HepG2 (cell line): ENCODE data around the gene FMC1. TPM values are rescaled to one million over a fixed set of nuclear protein-coding genes. Genes with fewer than 3 reads are reported as not detected.

ENCODE experiments used
- IKZF1 ChIP-seq: fragments of 450-650 bp; IDR thresholded peaks from 2 replicates; pipeline ENCODE4 v1.7.1; 2016
- ISL2 ChIP-seq: sonication (generic); formaldehyde crosslinking; IDR thresholded peaks from 2 replicates; pipeline ENCODE4 v1.5.0; 2020; ENCODE audit warnings: missing genetic modification reagents
- KAT7 ChIP-seq: IDR thresholded peaks from 2 replicates; pipeline ENCODE4 v1.6.1; 2018; ENCODE audit warnings: borderline replicate concordance, missing compliant biosample characterization
- NR2F6 ChIP-seq, 2 experiments: IDR thresholded peaks; 2 replicates each; pipeline ENCODE4 v1.6.1; 2016; ENCODE audit warnings: antibody characterized with exemption in 1 of 2, mild to moderate bottlenecking in 1 of 2
- SAP130 ChIP-seq: IDR thresholded peaks from 2 replicates; pipeline ENCODE4 v1.6.1; 2016; ENCODE audit warnings: low read depth
- SMYD3 ChIP-seq: sonication (generic); formaldehyde crosslinking; IDR thresholded peaks from 2 replicates; pipeline ENCODE4 v1.8.1; 2023; ENCODE audit warnings: mild to moderate bottlenecking, missing genetic modification reagents
- YEATS4 ChIP-seq: sonication (generic); formaldehyde crosslinking; IDR thresholded peaks from 2 replicates; pipeline ENCODE4 v1.4.0; 2020; ENCODE audit warnings: missing genetic modification reagents, borderline replicate concordance
- ZMAT3 ChIP-seq: sonication (generic); formaldehyde crosslinking; conservative IDR thresholded peaks from 2 replicates; pipeline ENCODE4 v1.7.0; 2021; ENCODE audit warnings: missing genetic modification reagents
- ZNF20 ChIP-seq: sonication (generic); formaldehyde crosslinking; IDR thresholded peaks from 2 replicates; pipeline ENCODE4 v1.4.0; 2020; ENCODE audit warnings: mild to moderate bottlenecking, moderate library complexity, missing genetic modification reagents
- ZNF256 ChIP-seq: sonication (generic); formaldehyde crosslinking; conservative IDR thresholded peaks from 2 replicates; pipeline ENCODE4 v1.4.0; 2020; ENCODE audit warnings: missing genetic modification reagents
- ZNF296 ChIP-seq: sonication (generic); formaldehyde crosslinking; conservative IDR thresholded peaks from 2 replicates; pipeline ENCODE4 v1.5.0; 2020; ENCODE audit warnings: mild to moderate bottlenecking, missing genetic modification reagents
- ZNF34 ChIP-seq: sonication (generic); formaldehyde crosslinking; IDR thresholded peaks from 2 replicates; pipeline ENCODE4 v1.4.0; 2020; ENCODE audit warnings: mild to moderate bottlenecking, missing genetic modification reagents, borderline replicate concordance
- ZNF768 ChIP-seq: sonication (generic); formaldehyde crosslinking; IDR thresholded peaks from 2 replicates; pipeline ENCODE4 v1.4.0; 2020; ENCODE audit warnings: missing genetic modification reagents
- polyA plus RNA-seq, 8 experiments: library from polyadenylated mRNA; depleted of rRNA in 3 of 8; stranded (reverse) in 7 of 8; unstranded in 1 of 8; fragments of >200 nt; fragmentation: Illumina TruSeq in 4 of 8; extraction: Trizol in 4 of 8; gene quantifications; 2 replicates each; pipeline versions ENCODE4 v1.2.1 to v1.2.3, GENCODE V29; 2011 to 2016; ENCODE audit warnings: low read depth in 4 of 8, missing spikeins in 1 of 8, mixed read lengths in 1 of 8; ENCODE audit not compliant: insufficient read depth in 1 of 8
- total RNA-seq, 5 experiments: library from RNA; depleted of rRNA; stranded (reverse); fragments of >200 nt; fragmentation: Illumina TruSeq; extraction: Trizol; gene quantifications; 2 replicates each; pipeline ENCODE4 v1.2.3, GENCODE V29; 2016; ENCODE audit warnings: low read depth in 1 of 5
- TF ChIP-seq, protein P1 (sequence below), 2 experiments: IDR thresholded peaks; 2 replicates each; pipeline ENCODE4 v1.6.1; 2011 to 2012; ENCODE audit warnings: low read length in 2 of 2, borderline replicate concordance in 1 of 2, low read depth in 1 of 2, mild to moderate bottlenecking in 1 of 2, moderate library complexity in 1 of 2
- TF ChIP-seq, protein P2 (sequence below): sonication (generic); formaldehyde crosslinking; IDR thresholded peaks from 2 replicates; pipeline ENCODE4 v1.4.0; 2020; ENCODE audit warnings: mild to moderate bottlenecking, low read depth, missing genetic modification reagents
- TF ChIP-seq, protein P3 (sequence below): sonication (generic); formaldehyde crosslinking; IDR thresholded peaks from 2 replicates; pipeline ENCODE4 v1.4.0; 2020; ENCODE audit warnings: missing genetic modification reagents, borderline replicate concordance
- TF ChIP-seq, protein P4 (sequence below): sonication (generic); formaldehyde crosslinking; IDR thresholded peaks from 2 replicates; pipeline ENCODE4 v1.8.0; 2022; ENCODE audit warnings: mild to moderate bottlenecking, missing genetic modification reagents

FMC1 gene
- total and polyA plus RNA-seq, 2 of the 13 experiments (the other 11 are each of a cell fraction or from before 2014, with no cell fraction given) = 39.2 to 50.7 TPM

DNA sequence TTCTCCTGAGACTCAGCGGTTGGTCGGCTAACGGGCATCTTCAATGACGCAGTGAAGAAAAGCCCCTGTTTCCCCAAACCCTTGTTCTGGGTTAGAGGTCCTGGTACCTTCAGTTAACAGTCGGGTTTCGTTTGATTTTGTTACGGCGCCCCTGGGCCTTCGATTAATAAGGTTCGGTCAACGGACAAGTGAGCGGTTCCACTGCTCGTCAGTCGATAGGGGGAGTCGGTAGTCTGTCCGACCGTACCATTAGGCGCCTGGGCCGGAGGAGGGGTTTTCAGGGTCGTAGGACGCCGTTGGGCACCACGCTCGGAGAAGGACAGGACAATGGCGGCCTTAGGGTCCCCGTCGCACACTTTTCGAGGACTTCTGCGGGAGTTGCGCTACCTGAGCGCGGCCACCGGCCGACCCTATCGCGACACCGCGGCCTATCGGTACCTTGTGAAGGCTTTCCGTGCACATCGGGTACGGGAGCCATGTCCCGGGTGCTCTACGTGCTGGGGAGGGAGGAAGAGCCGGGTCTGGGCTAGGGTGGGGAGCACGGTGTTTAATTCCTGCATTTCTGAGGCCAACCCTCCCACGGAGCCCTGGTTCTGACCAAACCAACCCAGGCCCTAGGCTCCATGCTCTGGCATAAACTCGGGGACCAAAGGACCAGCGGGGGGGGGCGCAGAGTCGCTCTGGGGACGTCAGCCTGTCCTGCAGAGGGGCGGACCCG lies at the start of gene FMC1 (continued):
- TF ChIP-seq, protein P1, sequence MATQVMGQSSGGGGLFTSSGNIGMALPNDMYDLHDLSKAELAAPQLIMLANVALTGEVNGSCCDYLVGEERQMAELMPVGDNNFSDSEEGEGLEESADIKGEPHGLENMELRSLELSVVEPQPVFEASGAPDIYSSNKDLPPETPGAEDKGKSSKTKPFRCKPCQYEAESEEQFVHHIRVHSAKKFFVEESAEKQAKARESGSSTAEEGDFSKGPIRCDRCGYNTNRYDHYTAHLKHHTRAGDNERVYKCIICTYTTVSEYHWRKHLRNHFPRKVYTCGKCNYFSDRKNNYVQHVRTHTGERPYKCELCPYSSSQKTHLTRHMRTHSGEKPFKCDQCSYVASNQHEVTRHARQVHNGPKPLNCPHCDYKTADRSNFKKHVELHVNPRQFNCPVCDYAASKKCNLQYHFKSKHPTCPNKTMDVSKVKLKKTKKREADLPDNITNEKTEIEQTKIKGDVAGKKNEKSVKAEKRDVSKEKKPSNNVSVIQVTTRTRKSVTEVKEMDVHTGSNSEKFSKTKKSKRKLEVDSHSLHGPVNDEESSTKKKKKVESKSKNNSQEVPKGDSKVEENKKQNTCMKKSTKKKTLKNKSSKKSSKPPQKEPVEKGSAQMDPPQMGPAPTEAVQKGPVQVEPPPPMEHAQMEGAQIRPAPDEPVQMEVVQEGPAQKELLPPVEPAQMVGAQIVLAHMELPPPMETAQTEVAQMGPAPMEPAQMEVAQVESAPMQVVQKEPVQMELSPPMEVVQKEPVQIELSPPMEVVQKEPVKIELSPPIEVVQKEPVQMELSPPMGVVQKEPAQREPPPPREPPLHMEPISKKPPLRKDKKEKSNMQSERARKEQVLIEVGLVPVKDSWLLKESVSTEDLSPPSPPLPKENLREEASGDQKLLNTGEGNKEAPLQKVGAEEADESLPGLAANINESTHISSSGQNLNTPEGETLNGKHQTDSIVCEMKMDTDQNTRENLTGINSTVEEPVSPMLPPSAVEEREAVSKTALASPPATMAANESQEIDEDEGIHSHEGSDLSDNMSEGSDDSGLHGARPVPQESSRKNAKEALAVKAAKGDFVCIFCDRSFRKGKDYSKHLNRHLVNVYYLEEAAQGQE (IDR thresholded peaks at IDR 0.05; ENCODE audit: borderline replicate concordance in 1 of 2, low read depth in 1 of 2, low read length in 2 of 2) = peak in 1 of 2 experiments; percentile 8; a peak in 1 of 4 replicates
- no peak for TF ChIP-seq IKZF1
- peak; percentile 70; the same call in 1 of the 2 replicates for TF ChIP-seq ZMAT3 (CRISPR knock-in tag)
- TF ChIP-seq ZNF20 (CRISPR knock-in tag) = 0 out of 2 replicates have a peak, but pooled peaks have one; percentile 44
- TF ChIP-seq, protein P2, sequence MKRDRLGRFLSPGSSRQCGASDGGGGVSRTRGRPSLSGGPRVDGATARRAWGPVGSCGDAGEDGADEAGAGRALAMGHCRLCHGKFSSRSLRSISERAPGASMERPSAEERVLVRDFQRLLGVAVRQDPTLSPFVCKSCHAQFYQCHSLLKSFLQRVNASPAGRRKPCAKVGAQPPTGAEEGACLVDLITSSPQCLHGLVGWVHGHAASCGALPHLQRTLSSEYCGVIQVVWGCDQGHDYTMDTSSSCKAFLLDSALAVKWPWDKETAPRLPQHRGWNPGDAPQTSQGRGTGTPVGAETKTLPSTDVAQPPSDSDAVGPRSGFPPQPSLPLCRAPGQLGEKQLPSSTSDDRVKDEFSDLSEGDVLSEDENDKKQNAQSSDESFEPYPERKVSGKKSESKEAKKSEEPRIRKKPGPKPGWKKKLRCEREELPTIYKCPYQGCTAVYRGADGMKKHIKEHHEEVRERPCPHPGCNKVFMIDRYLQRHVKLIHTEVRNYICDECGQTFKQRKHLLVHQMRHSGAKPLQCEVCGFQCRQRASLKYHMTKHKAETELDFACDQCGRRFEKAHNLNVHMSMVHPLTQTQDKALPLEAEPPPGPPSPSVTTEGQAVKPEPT (CRISPR knock-in tag) = no peak
- peak; percentile 71 for TF ChIP-seq YEATS4
- TF ChIP-seq ZNF256 = no peak
- TF ChIP-seq NR2F6 (IDR thresholded peaks at IDR 0.05) = no peak
- 0 out of 2 replicates have a peak, but pooled peaks have one; percentile 6 for TF ChIP-seq NR2F6 (CRISPR knock-in tag; IDR thresholded peaks at IDR 0.05)
- no peak for TF ChIP-seq ZNF34 (CRISPR knock-in tag)
- TF ChIP-seq, protein P3, sequence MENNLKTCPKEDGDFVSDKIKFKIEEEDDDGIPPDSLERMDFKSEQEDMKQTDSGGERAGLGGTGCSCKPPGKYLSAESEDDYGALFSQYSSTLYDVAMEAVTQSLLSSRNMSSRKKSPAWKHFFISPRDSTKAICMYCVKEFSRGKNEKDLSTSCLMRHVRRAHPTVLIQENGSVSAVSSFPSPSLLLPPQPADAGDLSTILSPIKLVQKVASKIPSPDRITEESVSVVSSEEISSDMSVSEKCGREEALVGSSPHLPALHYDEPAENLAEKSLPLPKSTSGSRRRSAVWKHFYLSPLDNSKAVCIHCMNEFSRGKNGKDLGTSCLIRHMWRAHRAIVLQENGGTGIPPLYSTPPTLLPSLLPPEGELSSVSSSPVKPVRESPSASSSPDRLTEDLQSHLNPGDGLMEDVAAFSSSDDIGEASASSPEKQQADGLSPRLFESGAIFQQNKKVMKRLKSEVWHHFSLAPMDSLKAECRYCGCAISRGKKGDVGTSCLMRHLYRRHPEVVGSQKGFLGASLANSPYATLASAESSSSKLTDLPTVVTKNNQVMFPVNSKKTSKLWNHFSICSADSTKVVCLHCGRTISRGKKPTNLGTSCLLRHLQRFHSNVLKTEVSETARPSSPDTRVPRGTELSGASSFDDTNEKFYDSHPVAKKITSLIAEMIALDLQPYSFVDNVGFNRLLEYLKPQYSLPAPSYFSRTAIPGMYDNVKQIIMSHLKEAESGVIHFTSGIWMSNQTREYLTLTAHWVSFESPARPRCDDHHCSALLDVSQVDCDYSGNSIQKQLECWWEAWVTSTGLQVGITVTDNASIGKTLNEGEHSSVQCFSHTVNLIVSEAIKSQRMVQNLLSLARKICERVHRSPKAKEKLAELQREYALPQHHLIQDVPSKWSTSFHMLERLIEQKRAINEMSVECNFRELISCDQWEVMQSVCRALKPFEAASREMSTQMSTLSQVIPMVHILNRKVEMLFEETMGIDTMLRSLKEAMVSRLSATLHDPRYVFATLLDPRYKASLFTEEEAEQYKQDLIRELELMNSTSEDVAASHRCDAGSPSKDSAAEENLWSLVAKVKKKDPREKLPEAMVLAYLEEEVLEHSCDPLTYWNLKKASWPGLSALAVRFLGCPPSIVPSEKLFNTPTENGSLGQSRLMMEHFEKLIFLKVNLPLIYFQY (CRISPR knock-in tag) = peak; percentile 52; the same call in 1 of the 2 replicates
- peak; percentile 67; the same call in 1 of the 2 replicates for TF ChIP-seq ZNF768 (CRISPR knock-in tag)
- TF ChIP-seq KAT7 (CRISPR knock-in tag) = peak; percentile 43; the same call in 1 of the 2 replicates
- peak; percentile 68 for TF ChIP-seq ISL2
- TF ChIP-seq, protein P4, sequence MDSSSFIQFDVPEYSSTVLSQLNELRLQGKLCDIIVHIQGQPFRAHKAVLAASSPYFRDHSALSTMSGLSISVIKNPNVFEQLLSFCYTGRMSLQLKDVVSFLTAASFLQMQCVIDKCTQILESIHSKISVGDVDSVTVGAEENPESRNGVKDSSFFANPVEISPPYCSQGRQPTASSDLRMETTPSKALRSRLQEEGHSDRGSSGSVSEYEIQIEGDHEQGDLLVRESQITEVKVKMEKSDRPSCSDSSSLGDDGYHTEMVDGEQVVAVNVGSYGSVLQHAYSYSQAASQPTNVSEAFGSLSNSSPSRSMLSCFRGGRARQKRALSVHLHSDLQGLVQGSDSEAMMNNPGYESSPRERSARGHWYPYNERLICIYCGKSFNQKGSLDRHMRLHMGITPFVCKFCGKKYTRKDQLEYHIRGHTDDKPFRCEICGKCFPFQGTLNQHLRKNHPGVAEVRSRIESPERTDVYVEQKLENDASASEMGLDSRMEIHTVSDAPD (CRISPR knock-in tag) = 0 out of 2 replicates have a peak, but pooled peaks have one; percentile 40
- TF ChIP-seq ZNF296 (CRISPR knock-in tag) = 0 out of 2 replicates have a peak, but pooled peaks have one; percentile 51
- peak; percentile 69; the same call in 1 of the 2 replicates for TF ChIP-seq SAP130 (CRISPR knock-in tag)
- TF ChIP-seq SMYD3 = peak; percentile 75
